Measurements from ENCODE around the gene OLFML2A.

The OLFML2A gene

GRCh38 chr9:124776954-124777648 lies at the start of gene OLFML2A (continued):
- TF ChIP-seq ZNF146 (tag by site-specific recombination; IDR thresholded peaks at IDR 0.05) (no peak), ZNF112 (tag by site-specific recombination; IDR thresholded peaks at IDR 0.05) (no peak), GLIS1 (tag by site-specific recombination; IDR thresholded peaks at IDR 0.05) (no peak; the same call in 1 of the 2 replicates), ZNF202 (tag by site-specific recombination; IDR thresholded peaks at IDR 0.05; ENCODE audit: borderline replicate concordance) (no peak), ZNF561 (tag by site-specific recombination; IDR thresholded peaks at IDR 0.05; ENCODE audit: borderline replicate concordance) (no peak), ZNF248 (tag by site-specific recombination; IDR thresholded peaks at IDR 0.05) (no peak), ZNF280C (tag by site-specific recombination; IDR thresholded peaks at IDR 0.05) (no peak), ZNF274 (IDR thresholded peaks at IDR 0.05; ENCODE audit: low read length) (no peak), ZNF274 (tag by site-specific recombination; IDR thresholded peaks at IDR 0.05; ENCODE audit: borderline replicate concordance) (no peak), KLF10 (tag by site-specific recombination; IDR thresholded peaks at IDR 0.05) (no peak), SP2 (tag by site-specific recombination; IDR thresholded peaks at IDR 0.05) (no peak), BCL11A (tag by site-specific recombination; IDR thresholded peaks at IDR 0.05; ENCODE audit: low read depth) (no peak)

GRCh38 chr9:124730772-124731171 lies 46.2 kb upstream of the OLFML2A start:
- Histone ChIP-seq H3K4me3 (ENCODE audit: low read depth, low read length) (no peak overlapping the region), H3K27ac (ENCODE audit: extremely low read depth, low read depth, low read length) (no peak overlapping the region), H3K36me3 (ENCODE audit: control insufficient read depth in 2 of 2, insufficient read depth in 1 of 2, low read length in 2 of 2) (peaks cover 0 to 9% of the 10 kb centered on the region in 2 experiments; a peak in 2 of 3 replicates), H3K9me3 (ENCODE audit: control insufficient read depth, insufficient read depth, low read depth, low read length) (no peaks in the 10 kb centered on the region), H3K4me1 (ENCODE audit: control insufficient read depth, insufficient read depth, low read length) (peaks cover 6% of the 10 kb centered on the region; the same call in 1 of the 2 replicates)
- TF ChIP-seq PRDM6 (tag by site-specific recombination; IDR thresholded peaks at IDR 0.05) (no peak), ZNF76 (tag by site-specific recombination; IDR thresholded peaks at IDR 0.05; ENCODE audit: borderline replicate concordance, low read depth) (no peak), KLF1 (tag by site-specific recombination; IDR thresholded peaks at IDR 0.05) (no peak), ZNF449 (tag by site-specific recombination; IDR thresholded peaks at IDR 0.05) (no peak), ZNF555 (tag by site-specific recombination; conservative IDR thresholded peaks at IDR 0.05) (no peak), ZNF791 (tag by site-specific recombination; IDR thresholded peaks at IDR 0.05) (no peak), ZNF623 (tag by site-specific recombination; IDR thresholded peaks at IDR 0.05) (no peak), ZNF544 (tag by site-specific recombination; IDR thresholded peaks at IDR 0.05) (no peak), ZNF48 (tag by site-specific recombination; IDR thresholded peaks at IDR 0.05) (no peak), ZNF223 (tag by site-specific recombination; IDR thresholded peaks at IDR 0.05) (no peak), ZFP69B (tag by site-specific recombination; IDR thresholded peaks at IDR 0.05) (no peak), ZNF488 (tag by site-specific recombination; IDR thresholded peaks at IDR 0.05) (no peak), PATZ1 (tag by site-specific recombination; IDR thresholded peaks at IDR 0.05) (no peak), ZEB2 (tag by site-specific recombination; IDR thresholded peaks at IDR 0.05) (no peak), ZNF148 (tag by site-specific recombination; IDR thresholded peaks at IDR 0.05; ENCODE audit: borderline replicate concordance) (no peak)
- POLR2A ChIA-PET: interaction anchor here (0.6 kb wide), 1 partner anchor 132 kb away, joined by 6 read pairs; no protein-coding TSS in a partner anchor
- CTCF ChIA-PET: interaction anchor here (0.5 to 1.7 kb wide), 3 partner anchors 19 to 311 kb away, joined by 3 to 5 read pairs (median 3); no protein-coding TSS in a partner anchor

All from HEK293 (cell line).